ENCODE data around the gene POU3F3. TPM values are rescaled to one million over a fixed set of nuclear protein-coding genes. Genes with fewer than 3 reads are reported as not detected.

Gene POU3F3
- polyA plus RNA-seq, 3 donors: not detected

- peak overlapping the region in 1 of 2 donors; percentile 73 for H3K4me3 Mint-ChIP-seq
- no peak overlapping the region for H3K27ac Mint-ChIP-seq
- Histone ChIP-seq H3K27me3 (ENCODE audit: control insufficient read depth in 2 of 2, insufficient read depth in 2 of 2, low read length in 2 of 2) (peaks cover 13 to 47% of the 10 kb centered on the region in 2 donors), H3K4me1 (ENCODE audit: control insufficient read depth in 1 of 2, insufficient read depth in 2 of 2, low read length in 2 of 2) (peaks cover 13 to 14% of the 10 kb centered on the region in 2 donors), H3K36me3 (replicated peaks in 1 of 2; ENCODE audit: control insufficient read depth in 1 of 2, insufficient read depth in 2 of 2, low read length in 2 of 2) (no peaks in the 10 kb centered on the region), H4K20me1 (ENCODE audit: insufficient read depth, low read length) (no peaks in the 10 kb centered on the region), H3K79me2 (ENCODE audit: insufficient read depth, low read length) (no peaks in the 10 kb centered on the region), H3K4me2 (replicated peaks; ENCODE audit: extremely low read depth, low read length, poor library complexity, severe bottlenecking) (no peak overlapping the region), H3K9ac (ENCODE audit: insufficient read depth, low read length, poor library complexity, severe bottlenecking) (no peak overlapping the region), H3K4me3 (replicated peaks in 1 of 3; ENCODE audit: low read depth in 2 of 3, low read length in 3 of 3) (no peak overlapping the region), H3K27ac (ENCODE audit: low read depth in 1 of 2, low read length in 2 of 2) (no peak overlapping the region), H3K9me3 (replicated peaks in 1 of 2; ENCODE audit: control insufficient read depth in 1 of 2, insufficient read depth in 1 of 2, low read length in 2 of 2) (peaks cover 0 to 6% of the 10 kb centered on the region in 2 donors), H2AFZ (ENCODE audit: insufficient read depth, low read depth, low read length, poor library complexity, severe bottlenecking) (no peak overlapping the region)
- WGBS (ENCODE audit: insufficient coverage): 93% methylated on average over 8 of the region's 14 CpGs
- H3K9me3 Mint-ChIP-seq: peaks cover 0 to 12% (median 2%) of the 10 kb centered on the region in 7 donors
- H3K27me3 Mint-ChIP-seq (ENCODE audit: low read depth in 3 of 3): peaks cover 44 to 58% (median 47%) of the 10 kb centered on the region in 3 donors
- H3K36me3 Mint-ChIP-seq: peaks cover 0 to 3% of the 10 kb centered on the region in 2 donors
- intact Hi-C loops (cut with micrococcal nuclease): loop anchor here in 1 of 2 donors (10.0 kb wide), 1 partner anchor 1712 kb away; no protein-coding TSS in a partner anchor
- TF ChIP-seq CTCF (IDR thresholded peaks at IDR 0.05): no peak
- DNase-seq: no peak
- H3K4me1 Mint-ChIP-seq: peaks cover 19% of the 10 kb centered on the region
These were observed 23.0 kb downstream of the POU3F3 start for GRCh38 chr2:104876606-104877570.

- WGBS (ENCODE audit: insufficient coverage): 100% methylated on average over 1 of the region's 11 CpGs
- no peaks in the 10 kb centered on the region for H4K20me1 ChIP-seq (ENCODE audit: insufficient read depth, low read length)
- H3K79me2 ChIP-seq (ENCODE audit: insufficient read depth, low read length): no peaks in the 10 kb centered on the region
- Mint-ChIP-seq H3K4me1 (peaks cover 5% of the 10 kb centered on the region), H3K36me3 (no peaks in the 10 kb centered on the region), H3K27ac (peak overlapping the region in 1 of 7 donors; percentile 2), H3K4me3 (peak overlapping the region in 1 of 2 donors; percentile 14), H3K9me3 (peaks cover 0 to 2% (median 0%) of the 10 kb centered on the region in 7 donors), H3K27me3 (ENCODE audit: low read depth in 3 of 3) (peaks cover 31 to 50% (median 38%) of the 10 kb centered on the region in 3 donors)
- H3K4me3 ChIP-seq (replicated peaks in 1 of 3; ENCODE audit: low read depth in 2 of 3, low read length in 3 of 3): no peak overlapping the region
- no peaks in the 10 kb centered on the region for H3K36me3 ChIP-seq (replicated peaks in 1 of 2; ENCODE audit: control insufficient read depth in 1 of 2, insufficient read depth in 2 of 2, low read length in 2 of 2)
- H3K27me3 ChIP-seq (ENCODE audit: control insufficient read depth in 2 of 2, insufficient read depth in 2 of 2, low read length in 2 of 2): peaks cover 7 to 39% of the 10 kb centered on the region in 2 donors
- H3K4me2 ChIP-seq (replicated peaks; ENCODE audit: extremely low read depth, low read length, poor library complexity, severe bottlenecking): no peak overlapping the region
- H3K27ac ChIP-seq (ENCODE audit: low read depth in 1 of 2, low read length in 2 of 2): no peak overlapping the region
- intact Hi-C loops (cut with micrococcal nuclease): loop anchor here in 1 of 2 donors (10.0 kb wide), 1 partner anchor 1714 kb away; no protein-coding TSS in a partner anchor
- H2AFZ ChIP-seq (ENCODE audit: insufficient read depth, low read depth, low read length, poor library complexity, severe bottlenecking): no peak overlapping the region
- no peak for TF ChIP-seq CTCF (IDR thresholded peaks at IDR 0.05)
- H3K9me3 ChIP-seq (replicated peaks in 1 of 2; ENCODE audit: control insufficient read depth in 1 of 2, insufficient read depth in 1 of 2, low read length in 2 of 2): no peaks in the 10 kb centered on the region
- H3K9ac ChIP-seq (ENCODE audit: insufficient read depth, low read length, poor library complexity, severe bottlenecking): no peak overlapping the region
- no peaks in the 10 kb centered on the region for H3K4me1 ChIP-seq (ENCODE audit: control insufficient read depth in 1 of 2, insufficient read depth in 2 of 2, low read length in 2 of 2)
- no peak for DNase-seq
These were observed 25.1 kb downstream of the POU3F3 start for GRCh38 chr2:104878863-104879512.
